ENCODE measurements around the gene SLPI.

- TF ChIP-seq ELF1 (IDR thresholded peaks at IDR 0.05; ENCODE audit: borderline replicate concordance, low read depth) = no peak
- TF ChIP-seq MAX (IDR thresholded peaks at IDR 0.05) = no peak
- no peak for TF ChIP-seq CTCF (IDR thresholded peaks at IDR 0.05 in 2 of 3, conservative IDR thresholded peaks at IDR 0.05 in 1 of 3; ENCODE audit: borderline replicate concordance in 1 of 3, insufficient read depth in 1 of 3, low read depth in 2 of 3, low read length in 2 of 3)
- TF ChIP-seq POLR2AphosphoS5 (IDR thresholded peaks at IDR 0.05; ENCODE audit: low read depth, low read length) = no peak
- no peak for TF ChIP-seq SP1 (IDR thresholded peaks at IDR 0.05; ENCODE audit: low read depth)
- TF ChIP-seq EGR1 (IDR thresholded peaks at IDR 0.05; ENCODE audit: low read depth) = no peak
- no peak for TF ChIP-seq POLR2A (IDR thresholded peaks at IDR 0.05; ENCODE audit: borderline replicate concordance, extremely low read depth, insufficient read depth, insufficient read length)
- TF ChIP-seq CEBPB (IDR thresholded peaks at IDR 0.05; ENCODE audit: low read depth) = no peak
- TF ChIP-seq ZBTB33 (IDR thresholded peaks at IDR 0.05; ENCODE audit: extremely low read depth, insufficient replicate concordance, low read length) = no peak
- no peak for TF ChIP-seq EZH2 (IDR thresholded peaks at IDR 0.05)
- no peak for TF ChIP-seq REST (IDR thresholded peaks at IDR 0.05; ENCODE audit: low read depth)
- no peak for TF ChIP-seq YY1 (IDR thresholded peaks at IDR 0.05; ENCODE audit: extremely low read depth, insufficient replicate concordance, low read depth, low read length)
- no peak for TF ChIP-seq RAD21 (IDR thresholded peaks at IDR 0.05; ENCODE audit: low read depth)
These were observed 2.3 kb downstream of the SLPI start for GRCh38 chr20:45251884-45252560.

Data from HCT116 (cell line).